Measurements from ENCODE around the gene ARFRP1.
A peak's percentile ranks its signal among the peaks of the same experiment; 100 is the strongest.

ARFRP1 gene

GRCh38 chr20:63702036-63702665, 5.6 kb downstream of the ARFRP1 start:
- no peak for DNase-seq (ENCODE audit: low spot score)

DNA sequence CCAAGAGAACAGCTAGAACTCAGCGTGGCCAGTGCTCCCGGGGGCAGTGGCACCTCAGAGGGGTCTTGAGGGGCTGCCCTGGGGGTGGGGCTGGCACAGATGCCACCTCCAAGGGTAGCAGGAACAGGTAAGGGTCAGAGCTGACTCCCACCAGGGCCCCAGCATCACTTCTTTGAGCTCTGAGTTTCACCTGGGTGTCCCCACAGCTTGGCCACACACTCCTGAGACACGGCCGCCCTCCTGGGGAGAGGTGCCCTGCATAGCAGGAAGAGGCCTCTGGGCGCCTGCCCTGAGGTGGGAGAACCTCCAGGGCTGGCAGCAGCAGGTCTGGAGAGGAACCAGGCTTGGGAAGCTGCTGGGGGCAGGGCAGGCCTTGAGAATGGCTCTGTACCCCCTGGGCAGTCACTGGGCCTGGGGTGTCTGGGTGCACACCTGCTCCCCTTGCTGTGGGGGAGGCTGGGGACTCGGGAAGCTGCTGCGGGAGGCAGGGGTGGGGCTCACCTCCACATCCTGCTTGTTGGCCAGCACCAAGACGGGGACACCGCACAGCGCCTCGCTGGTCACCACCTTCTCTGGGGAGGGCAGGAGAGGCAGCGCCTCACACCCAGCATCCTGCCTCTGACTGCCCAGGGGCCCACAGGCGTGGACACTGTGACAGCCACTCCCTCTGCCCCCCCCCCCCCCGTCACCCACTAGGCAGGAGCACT, 6.3 kb downstream of the ARFRP1 start:
- no peak for DNase-seq (ENCODE audit: low spot score)

DNA sequence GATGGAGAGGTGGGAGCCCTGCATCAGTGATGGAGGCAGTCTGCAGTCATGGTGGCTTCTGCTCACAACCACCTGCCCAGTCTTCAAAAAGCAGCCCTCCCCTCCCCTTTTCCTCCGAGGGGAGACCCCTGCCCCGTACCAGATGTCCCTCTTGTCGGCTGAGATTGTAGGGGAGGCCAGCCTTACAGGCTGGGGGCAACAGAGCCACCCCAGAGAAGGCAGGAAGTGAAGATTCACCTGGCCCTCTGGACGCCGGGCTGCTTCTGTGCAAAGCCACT, 6.8 kb downstream of the ARFRP1 start:
- DNase-seq (ENCODE audit: low spot score) = no peak

GRCh38 chr20:63700199-63701050, 7.4 kb downstream of the ARFRP1 start:
- no peak for DNase-seq (ENCODE audit: low spot score)

- no peak for DNase-seq (ENCODE audit: low spot score)
These were observed 8.1 kb downstream of the ARFRP1 start for GRCh38 chr20:63699466-63700198.

DNA sequence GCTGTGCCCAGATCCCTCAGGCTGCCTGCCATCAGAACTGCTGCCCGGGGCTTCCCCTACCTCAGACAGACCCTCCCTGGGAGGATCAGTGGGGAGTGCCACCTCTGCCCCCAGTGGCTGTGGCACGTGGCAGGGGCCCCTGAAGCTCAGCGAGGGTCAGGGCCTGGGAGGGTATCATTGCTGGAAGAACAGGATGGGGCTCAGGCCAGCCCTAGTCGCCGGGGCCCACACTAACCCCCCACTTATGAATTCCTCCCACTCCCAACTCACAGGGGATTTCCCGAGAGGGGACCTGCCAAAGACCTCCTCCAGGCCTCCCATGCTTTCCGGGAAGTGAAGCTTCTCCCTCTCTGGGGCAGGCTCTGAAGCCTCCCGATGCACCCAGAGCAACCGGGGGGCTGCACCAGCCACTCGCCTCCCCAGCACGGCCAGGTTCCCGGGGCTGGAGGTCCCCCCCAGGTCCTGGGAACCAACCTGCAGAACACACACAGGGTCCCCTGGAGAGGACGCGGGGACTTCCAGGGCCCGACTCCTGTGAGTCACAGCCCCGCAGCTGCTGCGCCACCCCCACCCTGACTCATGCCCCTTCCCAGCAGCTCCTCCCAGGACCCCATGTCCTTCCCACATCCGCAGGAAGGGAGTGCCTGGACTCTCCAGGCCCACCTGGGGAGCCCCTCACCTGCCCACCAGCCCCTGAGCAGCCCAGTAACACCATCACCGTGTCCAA, 8.9 kb downstream of the ARFRP1 start:
- DNase-seq (ENCODE audit: low spot score) = peak; percentile 93

GRCh38 chr20:63697868-63698545, 9.8 kb downstream of the ARFRP1 start:
- DNase-seq (ENCODE audit: low spot score) = no peak

DNA sequence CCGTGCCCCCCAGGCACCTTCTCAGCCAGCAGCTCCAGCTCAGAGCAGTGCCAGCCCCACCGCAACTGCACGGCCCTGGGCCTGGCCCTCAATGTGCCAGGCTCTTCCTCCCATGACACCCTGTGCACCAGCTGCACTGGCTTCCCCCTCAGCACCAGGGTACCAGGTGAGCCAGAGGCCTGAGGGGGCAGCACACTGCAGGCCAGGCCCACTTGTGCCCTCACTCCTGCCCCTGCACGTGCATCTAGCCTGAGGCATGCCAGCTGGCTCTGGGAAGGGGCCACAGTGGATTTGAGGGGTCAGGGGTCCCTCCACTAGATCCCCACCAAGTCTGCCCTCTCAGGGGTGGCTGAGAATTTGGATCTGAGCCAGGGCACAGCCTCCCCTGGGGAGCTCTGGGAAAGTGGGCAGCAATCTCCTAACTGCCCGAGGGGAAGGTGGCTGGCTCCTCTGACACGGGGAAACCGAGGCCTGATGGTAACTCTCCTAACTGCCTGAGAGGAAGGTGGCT, 10.4 kb downstream of the ARFRP1 start:
- DNase-seq (ENCODE audit: low spot score) = no peak

- DNase-seq (ENCODE audit: low spot score) = no peak
These were observed 11.0 kb downstream of the ARFRP1 start, which contains the start of gene TNFRSF6B for GRCh38 chr20:63696628-63697356. Gene TNFRSF6B, plus strand, starts transcription at chr20:63696652. Its CDS starts 116 bp downstream, at chr20:63696768.

- DNase-seq (ENCODE audit: low spot score) = no peak
These were observed 11.5 kb downstream of the ARFRP1 start for GRCh38 chr20:63696306-63696627.

DNA sequence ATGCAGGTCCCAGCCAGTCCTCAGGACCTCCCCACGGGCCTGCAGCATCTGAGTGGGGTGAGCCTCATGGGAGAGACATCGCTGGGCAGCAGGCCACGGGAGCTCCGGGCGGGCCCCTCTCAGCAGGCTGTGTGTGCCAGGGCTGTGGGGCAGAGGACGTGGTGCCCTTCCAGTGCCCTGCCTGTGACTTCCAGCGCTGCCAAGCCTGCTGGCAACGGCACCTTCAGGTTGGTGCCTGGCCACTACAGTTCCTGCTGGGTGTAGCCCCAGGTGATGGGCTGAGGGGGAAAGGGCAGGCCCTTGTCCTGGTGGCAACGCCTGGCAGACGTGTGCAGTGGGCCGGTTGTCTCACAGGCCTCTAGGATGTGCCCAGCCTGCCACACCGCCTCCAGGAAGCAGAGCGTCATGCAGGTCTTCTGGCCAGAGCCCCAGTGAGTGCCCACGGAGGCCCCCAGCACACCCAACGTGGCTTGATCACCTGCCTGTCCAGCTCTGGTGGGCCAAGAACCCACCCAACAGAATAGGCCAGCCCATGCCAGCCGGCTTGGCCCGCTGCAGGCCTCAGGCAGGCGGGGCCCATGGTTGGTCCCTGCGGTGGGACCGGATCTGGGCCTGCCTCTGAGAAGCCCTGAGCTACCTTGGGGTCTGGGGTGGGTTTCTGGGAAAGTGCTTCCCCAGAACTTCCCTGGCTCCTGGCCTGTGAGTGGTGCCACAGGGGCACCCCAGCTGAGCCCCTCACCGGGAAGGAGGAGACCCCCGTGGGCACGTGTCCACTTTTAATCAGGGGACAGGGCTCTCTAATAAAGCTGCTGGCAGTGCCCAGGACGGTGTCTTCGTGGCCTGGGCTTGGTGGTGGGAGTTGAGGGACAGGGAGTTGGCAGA, 12.1 kb downstream of the ARFRP1 start:
- DNase-seq (ENCODE audit: low spot score) = no peak

DNA sequence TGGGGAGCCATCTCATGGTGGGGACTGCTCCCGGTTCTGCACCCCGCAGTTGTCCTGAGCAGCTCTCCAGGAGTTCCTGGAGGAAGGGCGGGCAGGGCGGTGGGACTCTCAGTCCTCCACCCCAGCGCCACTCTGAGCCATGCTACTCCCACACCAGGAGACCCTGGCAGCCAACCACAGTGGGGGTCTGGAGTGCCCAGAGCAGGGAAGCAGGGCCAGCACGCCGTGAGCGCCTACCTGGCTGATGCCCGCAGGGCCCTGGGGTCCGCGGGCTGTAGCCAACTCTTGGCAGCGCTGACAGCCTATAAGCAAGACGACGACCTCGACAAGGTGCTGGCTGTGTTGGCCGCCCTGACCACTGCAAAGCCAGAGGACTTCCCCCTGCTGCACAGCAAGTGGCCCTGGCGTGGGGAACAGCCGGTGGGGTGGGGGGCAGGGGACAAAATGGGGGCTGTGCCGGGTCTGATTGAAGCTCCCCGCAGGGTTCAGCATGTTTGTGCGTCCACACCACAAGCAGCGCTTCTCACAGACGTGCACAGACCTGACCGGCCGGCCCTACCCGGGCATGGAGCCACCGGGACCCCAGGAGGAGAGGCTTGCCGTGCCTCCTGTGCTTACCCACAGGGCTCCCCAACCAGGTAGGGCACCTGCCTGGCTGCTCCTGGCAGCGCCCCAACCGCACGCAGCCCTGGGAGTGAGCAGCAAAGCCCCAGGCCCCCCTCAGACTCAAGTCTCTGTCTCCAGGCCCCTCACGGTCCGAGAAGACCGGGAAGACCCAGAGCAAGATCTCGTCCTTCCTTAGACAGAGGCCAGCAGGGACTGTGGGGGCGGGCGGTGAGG, 13.0 kb downstream of the ARFRP1 start:
- no peak for DNase-seq (ENCODE audit: low spot score)

DNA sequence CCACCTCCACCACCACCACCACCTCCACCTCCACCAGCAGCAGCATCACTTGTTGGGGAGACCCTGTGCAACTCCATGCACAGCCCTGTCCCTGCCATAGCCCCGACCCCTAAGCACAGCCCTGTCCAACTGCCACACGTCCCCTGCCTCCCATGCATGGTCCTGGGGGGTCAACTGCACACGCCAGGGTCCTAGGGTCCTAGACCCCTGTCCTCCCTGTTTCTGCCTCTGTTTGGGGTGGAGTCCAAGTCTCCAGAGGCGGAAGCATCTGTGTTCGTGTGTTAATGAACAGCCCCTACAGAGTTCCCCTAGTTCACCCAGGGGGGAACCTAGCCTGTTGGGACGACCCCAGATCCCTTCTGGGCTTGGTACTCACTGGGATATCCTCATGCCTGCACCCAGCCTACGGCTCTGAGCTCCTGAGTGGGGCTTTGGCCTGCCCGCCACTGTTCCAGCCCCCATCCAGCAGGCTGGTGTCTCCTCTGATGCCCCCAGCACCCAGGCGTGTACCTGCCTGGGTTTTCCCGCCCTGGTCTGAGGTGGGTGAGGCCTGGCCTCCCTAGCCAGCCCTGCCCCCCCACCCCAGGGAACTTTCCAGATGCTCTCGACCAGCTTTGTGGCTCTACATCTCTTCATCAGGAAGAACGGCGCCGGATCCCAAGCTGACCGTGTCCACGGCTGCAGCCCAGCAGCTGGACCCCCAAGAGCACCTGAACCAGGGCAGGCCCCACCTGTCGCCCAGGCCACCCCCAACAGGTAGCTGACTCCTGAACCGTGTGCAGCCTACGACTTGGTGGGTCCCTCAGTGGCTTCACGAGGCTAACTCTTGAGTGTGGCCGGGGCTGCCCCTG, 13.8 kb downstream of the ARFRP1 start:
- DNase-seq (ENCODE audit: low spot score) = no peak

DNA sequence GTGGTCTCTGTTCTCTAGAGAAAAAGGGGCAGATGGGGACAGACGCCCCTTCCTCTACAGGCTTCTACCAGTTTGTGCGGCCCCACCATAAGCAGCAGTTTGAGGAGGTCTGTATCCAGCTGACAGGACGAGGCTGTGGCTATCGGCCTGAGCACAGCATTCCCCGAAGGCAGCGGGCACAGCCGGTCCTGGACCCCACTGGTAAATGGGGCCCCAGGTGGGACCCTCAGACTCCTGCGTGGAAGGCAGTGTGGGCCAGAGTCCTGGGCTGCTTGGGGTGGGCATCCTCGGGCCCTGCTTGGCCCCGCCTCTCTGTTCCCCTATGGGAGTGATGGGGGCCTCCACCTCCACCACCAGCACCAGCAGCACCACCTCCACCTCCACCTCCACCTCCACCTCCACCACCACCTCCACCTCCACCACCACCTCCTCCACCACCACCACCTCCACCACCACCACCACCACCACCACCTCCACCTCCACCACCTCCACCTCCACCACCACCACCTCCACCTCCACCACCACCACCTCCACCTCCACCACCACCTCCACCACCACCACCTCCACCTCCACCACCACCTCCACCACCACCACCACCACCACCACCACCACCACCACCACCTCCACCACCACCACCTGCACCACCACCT, 14.6 kb downstream of the ARFRP1 start:
- no peak for DNase-seq (ENCODE audit: low spot score)

- DNase-seq (ENCODE audit: low spot score) = peak; percentile 48
These were observed 15.2 kb downstream of the ARFRP1 start for GRCh38 chr20:63692436-63693082.

DNA sequence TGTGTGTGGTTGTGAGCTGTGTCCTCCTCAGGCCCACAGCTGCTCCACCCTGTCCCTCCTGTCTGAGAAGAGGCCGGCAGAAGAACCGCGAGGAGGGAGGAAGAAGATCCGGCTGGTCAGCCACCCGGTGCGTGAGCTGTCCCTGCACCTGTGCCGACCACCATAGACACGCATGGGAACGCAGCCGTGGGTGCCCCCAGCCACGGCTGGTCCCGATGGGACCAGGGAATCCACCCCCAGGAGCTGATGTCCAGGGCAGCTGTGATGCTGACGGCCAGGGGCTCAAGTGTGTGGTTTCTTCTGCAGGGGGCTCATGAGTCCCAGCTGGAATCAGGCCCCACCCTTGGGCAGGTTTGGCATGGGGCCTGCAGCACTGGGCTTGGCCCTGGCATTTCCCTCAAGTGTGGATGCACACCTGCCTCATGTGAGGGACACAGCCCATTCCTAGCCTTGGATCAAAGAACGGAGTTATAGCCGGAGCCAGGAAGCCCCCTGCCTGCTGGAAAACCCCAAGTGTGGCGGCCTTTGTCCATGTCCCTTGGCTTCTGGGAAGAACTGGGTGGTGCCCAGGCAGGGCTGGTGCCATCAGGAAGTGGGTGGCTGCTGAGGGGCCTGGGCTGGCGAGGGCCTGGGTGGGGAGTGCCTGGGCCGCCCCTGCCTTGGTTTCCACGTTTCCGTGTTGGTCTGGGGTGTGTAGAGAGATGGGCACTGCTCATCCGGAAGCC, 15.9 kb downstream of the ARFRP1 start:
- no peak for DNase-seq (ENCODE audit: low spot score)
